NB4 (cell line): ENCODE data around the gene GRIK3.

Experiments
- CTCF ChIP-seq: IDR thresholded peaks from one replicate; pipeline ENCODE4 v1.5.1; 2012; ENCODE audit warnings: low read depth, low read length
- MYC ChIP-seq: IDR thresholded peaks from 2 replicates; pipeline ENCODE4 v1.6.1; 2011; ENCODE audit warnings: low read depth, low read length

- TF ChIP-seq CTCF (no peak), MYC (no peak)
These were observed 31.4 kb downstream of the GRIK3 start for GRCh38 chr1:37002898-37003297.
